C4-2B (cell line): ENCODE results near the gene CTDP1.
"Not testable (repeated sequence)": the region's sequence is repeated elsewhere in the genome, so short reads cannot be mapped to it uniquely, and the experiment has no call there.

Source experiments
- CTCF ChIP-seq: fragments of 450-650 bp; conservative IDR thresholded peaks from 2 replicates; pipeline ENCODE4 v1.5.1; 2017; ENCODE audit warnings: mild to moderate bottlenecking
- ZFX ChIP-seq: fragments of 450-650 bp; IDR thresholded peaks from 2 replicates; pipeline ENCODE4 v1.6.1; 2017

DNA sequence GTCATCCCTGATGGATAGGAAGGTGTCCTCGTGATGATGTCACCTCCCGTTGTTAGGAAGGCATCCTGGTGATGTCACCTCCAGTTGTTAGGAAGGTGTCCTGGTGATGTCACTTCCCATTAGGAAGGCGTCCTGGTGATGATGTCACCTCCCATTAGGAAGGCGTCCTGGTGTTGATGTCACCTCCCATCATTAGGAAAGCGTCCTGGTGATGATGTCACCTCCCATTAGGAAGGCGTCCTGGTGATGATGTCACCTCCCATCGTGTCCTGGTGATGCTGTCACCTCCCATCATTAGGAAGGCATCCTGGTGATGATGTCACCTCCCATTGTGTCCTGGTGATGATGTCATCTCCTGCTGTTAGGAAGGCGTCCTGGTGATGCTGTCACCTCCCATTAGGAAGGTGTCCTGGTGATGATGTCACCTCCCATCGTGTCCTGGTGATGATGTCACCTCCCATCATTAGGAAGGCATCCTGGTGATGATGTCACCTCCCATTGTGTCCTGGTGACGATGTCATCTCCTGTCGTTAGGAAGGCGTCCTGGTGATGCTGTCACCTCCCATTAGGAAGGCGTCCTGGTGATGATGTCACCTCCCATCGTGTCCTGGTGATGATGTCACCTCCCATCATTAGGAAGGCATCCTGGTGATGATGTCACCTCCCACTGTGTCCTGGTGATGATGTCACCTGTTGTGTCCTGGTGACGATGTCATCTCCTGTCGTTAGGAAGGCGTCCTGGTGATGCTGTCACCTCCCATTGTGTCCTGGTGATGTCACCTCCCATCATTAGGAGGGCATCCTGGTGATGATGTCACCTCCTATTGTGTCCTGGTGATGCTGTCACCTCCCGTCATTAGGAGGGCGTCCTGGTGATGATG lies 40.1 kb downstream of the CTDP1 start:
- not testable (repeated sequence) for TF ChIP-seq CTCF, ZFX
